ENCODE measurements around the gene TCF12.

Gene TCF12

GRCh38 chr15:57283774-57284503 lies 365.5 kb downstream of the TCF12 start:
- DNase-seq (ENCODE audit: extremely low read depth, low read depth) = no peak
- no peak for TF ChIP-seq CTCF (IDR thresholded peaks at IDR 0.05; ENCODE audit: low read depth, low read length, missing control alignments)
- no peak overlapping the region for H3K4me3 ChIP-seq (replicated peaks; ENCODE audit: low read depth, low read length)

GRCh38 chr15:57284535-57284934 lies 366.1 kb downstream of the TCF12 start:
- no peak overlapping the region for H3K4me3 ChIP-seq (replicated peaks; ENCODE audit: low read depth, low read length)
- TF ChIP-seq CTCF (IDR thresholded peaks at IDR 0.05; ENCODE audit: low read depth, low read length, missing control alignments) = no peak
- no peak for DNase-seq (ENCODE audit: extremely low read depth, low read depth)

GRCh38 chr15:57285386-57285785 lies 366.9 kb downstream of the TCF12 start:
- no peak overlapping the region for H3K4me3 ChIP-seq (replicated peaks; ENCODE audit: low read depth, low read length)
- no peak for DNase-seq (ENCODE audit: extremely low read depth, low read depth)
- no peak for TF ChIP-seq CTCF (IDR thresholded peaks at IDR 0.05; ENCODE audit: low read depth, low read length, missing control alignments)

- TF ChIP-seq CTCF (IDR thresholded peaks at IDR 0.05; ENCODE audit: low read depth, low read length, missing control alignments) = no peak
- DNase-seq (ENCODE audit: extremely low read depth, low read depth) = no peak
- H3K4me3 ChIP-seq (replicated peaks; ENCODE audit: low read depth, low read length) = no peak overlapping the region
These were observed 368.1 kb downstream of the TCF12 start for GRCh38 chr15:57286446-57287122.

- TF ChIP-seq CTCF (IDR thresholded peaks at IDR 0.05; ENCODE audit: low read depth, low read length, missing control alignments) = no peak
- H3K4me3 ChIP-seq (replicated peaks; ENCODE audit: low read depth, low read length) = no peak overlapping the region
- no peak for DNase-seq (ENCODE audit: extremely low read depth, low read depth)
These were observed 368.7 kb downstream of the TCF12 start for GRCh38 chr15:57287123-57287521.

- no peak for DNase-seq (ENCODE audit: extremely low read depth, low read depth)
- TF ChIP-seq CTCF (IDR thresholded peaks at IDR 0.05; ENCODE audit: low read depth, low read length, missing control alignments) = no peak
- no peak overlapping the region for H3K4me3 ChIP-seq (replicated peaks; ENCODE audit: low read depth, low read length)
These were observed 370.6 kb downstream of the TCF12 start for GRCh38 chr15:57288926-57289580.

Measured in HFF-Myc (cell line).